Activated naive CD4-positive, alpha-beta T cell treated with Interleukin-2 at 50 U/mL for 16 hours (primary cell): ENCODE results near the gene GCLC.
"Not testable (repeated sequence)": the region's sequence is repeated elsewhere in the genome, so short reads cannot be mapped to it uniquely, and the experiment has no call there.

Source experiments
- DNase-seq: peaks from one replicate; pipeline ENCODE4 v3.0.0-alpha.2; 2020

GCLC gene

DNA sequence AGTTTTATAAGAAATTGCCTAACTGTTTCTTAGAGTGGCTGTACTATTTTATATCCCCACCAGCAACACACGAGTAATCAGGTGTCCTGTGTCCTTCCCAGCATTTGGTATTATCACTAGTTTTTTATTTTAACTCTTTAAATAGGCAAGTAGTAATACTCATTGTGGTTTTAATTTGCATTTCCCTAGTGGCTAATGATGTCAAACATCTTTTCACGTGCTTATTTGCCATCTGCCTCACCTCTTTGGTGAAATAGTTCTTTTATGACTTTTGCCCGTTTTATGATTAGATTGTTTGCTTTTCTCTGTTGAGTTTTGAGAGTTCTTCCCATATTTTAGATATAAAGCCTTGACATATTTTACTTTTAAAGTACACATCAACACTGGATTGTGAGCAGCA is 57.8 kb downstream of the GCLC start:
- DNase-seq, result no peak

DNA sequence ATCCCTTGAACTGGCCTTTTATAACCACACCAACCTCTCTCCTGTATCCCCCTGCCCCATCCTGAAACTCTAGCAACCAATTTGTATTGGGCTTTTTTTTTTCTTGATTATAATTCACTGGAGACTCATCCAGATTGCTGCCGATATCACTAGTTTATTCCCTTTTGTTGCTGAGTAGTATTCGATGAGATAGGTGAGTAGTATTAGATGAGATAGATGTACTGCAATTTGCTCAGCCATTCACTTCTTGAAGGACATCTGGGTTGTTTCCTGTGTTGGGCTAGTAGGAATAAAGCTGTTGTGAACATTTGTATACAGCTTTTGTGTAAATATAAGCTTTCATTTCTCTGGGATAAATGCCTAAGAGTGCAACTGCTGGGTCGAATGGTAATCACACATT is 58.2 kb downstream of the GCLC start:
- no peak for DNase-seq

DNA sequence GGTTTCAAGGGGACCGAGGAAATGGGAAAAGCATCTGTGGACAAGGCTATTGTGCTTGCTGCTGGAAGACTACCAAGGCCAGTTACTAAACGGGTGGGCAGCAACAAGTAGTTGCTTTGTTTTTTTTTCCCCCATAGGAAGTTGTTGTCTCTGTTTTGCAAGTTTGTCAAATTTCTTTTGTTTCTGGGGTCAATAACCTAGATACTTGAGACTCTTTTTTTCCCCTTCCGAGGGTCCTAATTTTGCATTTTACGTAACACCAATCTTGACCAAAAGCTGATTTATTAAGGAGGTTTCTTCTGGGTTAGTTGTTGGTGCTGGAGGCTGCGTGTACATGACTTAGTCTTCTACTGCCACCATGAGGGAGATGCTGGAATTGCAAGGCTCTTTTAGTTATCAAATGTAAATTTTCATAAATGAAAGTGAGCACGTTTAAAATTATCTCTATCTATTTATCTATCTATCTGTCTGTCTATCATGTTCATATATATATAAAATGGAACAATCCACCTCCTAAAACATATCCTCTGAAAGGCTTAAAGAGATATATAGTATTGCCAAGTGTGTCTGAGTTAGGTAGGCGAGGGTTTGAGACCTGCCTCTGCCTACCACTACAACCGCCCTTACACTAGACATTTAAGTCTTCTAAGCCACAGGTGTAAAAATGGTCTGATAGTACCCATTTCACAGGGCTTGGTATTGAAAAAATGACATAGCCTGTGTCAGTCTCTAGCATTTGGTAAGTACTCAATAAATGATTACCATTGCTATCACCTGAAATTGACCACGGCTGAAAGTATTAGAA is 60.2 kb downstream of the GCLC start:
- peak; percentile 65 for DNase-seq

DNA sequence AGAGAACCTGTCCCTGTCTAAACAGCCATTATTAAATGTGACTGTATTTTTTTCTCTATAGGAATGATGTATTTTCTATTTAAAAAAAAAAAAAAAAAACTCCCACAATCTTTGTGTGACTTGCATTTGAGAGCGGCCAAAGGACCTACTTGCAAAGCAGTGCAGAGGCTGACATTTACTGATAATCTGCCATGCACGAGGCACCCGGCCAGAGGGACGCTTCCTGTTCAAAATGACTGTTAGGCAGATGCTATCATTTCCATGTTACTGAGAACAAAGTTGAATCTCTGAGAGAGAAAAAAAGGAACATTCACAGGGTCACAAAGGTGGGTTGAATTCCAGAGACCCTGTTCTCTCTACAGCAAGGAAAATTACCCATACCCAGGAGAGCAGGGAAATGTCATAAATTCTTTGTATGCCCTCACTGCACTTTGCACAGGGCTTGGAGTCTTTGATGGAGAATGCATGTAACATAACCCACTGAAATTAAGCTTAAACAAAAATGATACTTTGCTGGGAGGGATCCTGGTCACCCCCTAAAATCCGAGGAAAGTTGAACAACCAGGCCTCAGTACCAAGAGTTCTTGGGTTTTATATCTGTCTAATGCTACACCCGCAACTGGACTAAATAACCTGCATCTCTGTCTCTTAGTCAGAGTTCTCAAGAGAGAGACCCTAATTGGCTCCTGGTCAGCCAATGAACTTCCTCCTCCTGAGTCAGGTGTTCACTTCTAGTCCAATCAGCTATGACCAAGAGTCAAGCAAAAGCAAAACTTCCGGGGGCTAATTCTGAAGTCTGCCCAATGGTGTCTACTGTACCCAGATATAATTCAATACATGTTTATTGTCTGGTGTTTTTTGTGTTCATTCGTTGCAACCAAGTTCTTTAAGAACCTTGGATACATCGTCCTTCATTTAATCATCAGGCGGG is 61.2 kb downstream of the GCLC start:
- no peak for DNase-seq

DNA sequence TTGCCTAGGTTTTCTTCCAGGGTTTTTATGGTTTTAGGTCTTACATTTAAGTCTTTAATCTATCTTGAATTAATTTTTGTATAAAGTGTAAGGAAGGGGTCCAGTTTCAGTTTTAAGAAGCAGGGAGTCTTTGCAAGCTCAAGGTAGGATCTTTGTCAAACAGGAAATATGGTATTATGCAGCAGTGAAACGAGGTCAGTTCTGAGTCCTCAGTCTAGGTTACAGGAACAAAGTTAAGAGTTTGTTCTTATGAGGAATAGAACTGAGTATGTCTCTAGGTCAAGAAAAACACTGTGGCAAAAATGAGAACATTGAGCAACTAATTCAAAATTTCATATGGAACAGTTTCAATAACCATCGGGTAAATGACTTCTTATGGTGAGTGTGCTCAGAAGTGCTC is 63.6 kb downstream of the GCLC start:
- DNase-seq, result no peak

DNA sequence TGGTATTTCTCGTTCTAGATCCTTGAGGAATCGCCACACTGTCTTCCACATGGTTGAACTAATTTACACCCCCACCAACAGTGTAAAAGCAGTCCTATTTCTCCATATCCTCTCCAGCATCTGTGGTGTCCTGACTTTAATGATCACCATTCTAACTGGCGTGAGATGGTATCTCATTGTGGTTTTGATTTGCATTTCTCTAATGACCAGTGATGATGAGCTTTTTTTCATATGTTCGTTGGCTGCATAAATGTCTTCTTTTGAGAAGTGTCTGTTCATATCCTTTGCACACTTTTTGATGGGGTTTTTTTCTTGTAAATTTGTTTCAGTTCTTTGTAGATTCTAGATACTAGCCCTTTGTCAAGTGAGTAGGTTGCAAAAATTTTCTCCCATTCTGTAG is 64.1 kb downstream of the GCLC start:
- not testable (repeated sequence) for DNase-seq

DNA sequence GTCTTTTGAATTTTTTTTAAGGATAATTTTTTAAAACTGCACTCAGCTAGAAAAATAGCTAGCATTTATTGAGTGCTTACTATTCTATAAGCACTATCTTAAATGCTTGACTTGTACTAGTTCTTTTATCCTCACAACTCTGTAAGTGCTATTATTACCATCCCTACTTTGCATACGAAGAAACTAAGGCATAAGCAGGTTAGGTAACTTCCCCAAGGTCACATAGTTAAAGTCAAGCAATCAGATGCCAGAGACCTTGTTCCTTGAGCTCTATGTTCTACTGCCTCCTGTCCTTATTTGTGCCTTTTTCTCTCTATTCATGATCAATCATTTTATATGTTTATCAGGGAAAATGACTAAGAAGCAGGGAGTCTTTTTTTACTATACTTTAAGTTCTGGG is 65.0 kb downstream of the GCLC start:
- no peak for DNase-seq

DNA sequence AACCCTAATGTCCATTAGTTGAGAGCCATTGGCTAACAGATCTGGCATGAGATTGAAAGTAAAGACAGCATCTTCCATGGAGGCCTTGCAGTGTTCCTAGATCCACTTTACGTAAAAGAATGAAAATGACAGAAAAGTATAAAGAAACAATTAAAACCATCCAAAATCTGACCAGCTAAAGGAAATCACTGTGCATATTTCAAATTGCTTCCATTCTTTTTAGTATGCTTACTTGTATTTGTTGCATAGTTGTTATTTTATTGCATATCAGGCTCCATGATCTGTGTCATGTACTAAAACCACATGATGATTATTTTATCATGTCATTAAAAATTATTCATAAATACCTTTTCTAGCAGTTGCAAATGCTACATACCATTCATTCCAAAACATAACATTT is 67.9 kb downstream of the GCLC start:
- no peak for DNase-seq

DNA sequence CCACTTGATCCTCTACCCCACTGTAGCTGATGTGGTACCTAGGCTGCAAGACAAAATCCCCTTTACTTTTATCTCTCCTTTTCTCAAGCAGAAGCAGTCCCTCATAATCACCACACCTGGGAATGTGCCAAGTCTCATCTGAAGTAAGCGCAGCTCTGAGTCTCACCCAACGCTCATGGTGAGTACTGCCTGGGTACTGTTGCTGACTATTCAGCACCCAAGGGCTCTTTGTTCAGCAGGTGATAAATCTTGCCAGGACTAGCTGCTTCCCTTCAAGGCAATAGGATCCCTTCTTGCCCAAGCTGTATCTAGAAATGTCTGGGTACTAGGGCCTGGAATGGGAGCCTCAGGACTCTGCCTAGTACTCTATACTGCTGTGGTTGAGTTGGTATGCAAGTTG is 70.9 kb downstream of the GCLC start:
- DNase-seq, result no peak

DNA sequence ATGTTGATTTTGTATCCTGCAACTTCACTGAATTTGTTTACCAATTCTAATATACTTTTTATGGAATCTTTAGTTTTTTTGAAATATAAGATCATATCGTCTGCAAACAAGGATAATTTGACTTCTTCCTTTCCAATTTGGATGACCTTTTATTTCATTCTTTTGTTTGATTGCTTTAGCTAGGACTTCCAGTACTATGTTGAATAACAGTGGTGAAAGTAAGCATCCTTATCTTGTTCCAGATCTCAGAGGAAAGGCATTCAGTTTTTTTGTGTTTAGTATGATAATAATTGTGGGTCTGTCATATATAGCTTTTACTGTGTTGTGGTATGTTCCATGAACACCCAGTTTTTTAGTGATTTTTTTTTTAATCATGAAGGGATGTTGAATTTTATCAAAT is 75.7 kb downstream of the GCLC start:
- DNase-seq, result no peak

DNA sequence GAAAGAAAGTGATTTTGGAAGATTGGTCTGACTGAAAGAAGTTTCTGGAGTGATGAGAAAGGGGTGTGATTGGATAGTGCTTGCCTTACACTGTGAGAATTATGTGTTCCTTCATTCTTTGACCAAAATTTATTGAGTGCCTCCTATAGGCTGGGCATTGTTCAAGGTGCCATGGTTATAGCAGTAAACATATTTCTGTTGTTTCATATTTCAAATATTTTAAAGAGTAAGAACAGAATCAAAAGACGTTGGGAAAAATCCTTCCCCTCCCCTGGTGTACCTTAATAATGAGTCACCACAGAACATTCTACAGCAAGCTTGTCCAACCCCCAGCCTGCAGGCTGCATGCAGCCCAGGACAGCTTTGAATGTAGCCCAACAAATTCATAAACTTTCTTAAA is 78.6 kb downstream of the GCLC start:
- DNase-seq, result no peak

DNA sequence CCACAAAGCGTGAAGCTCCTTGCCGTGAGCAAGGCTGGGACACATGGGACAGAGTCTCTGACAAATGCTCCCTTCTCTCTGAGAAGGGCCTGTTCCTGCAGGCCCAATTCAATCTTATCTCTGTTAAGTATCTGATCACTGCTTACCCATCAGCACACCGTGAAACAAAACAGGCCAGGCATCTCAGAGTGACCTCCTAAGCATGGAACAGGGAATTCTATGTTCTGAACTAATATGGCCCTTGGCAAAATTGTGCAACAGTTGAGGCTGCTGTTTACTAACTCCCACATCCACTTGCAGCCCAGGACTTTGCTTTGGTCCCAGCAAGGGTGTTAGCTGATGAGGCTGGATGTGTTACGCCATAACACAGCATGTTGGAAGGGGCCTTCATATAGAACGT is 79.2 kb downstream of the GCLC start:
- no peak for DNase-seq

DNA sequence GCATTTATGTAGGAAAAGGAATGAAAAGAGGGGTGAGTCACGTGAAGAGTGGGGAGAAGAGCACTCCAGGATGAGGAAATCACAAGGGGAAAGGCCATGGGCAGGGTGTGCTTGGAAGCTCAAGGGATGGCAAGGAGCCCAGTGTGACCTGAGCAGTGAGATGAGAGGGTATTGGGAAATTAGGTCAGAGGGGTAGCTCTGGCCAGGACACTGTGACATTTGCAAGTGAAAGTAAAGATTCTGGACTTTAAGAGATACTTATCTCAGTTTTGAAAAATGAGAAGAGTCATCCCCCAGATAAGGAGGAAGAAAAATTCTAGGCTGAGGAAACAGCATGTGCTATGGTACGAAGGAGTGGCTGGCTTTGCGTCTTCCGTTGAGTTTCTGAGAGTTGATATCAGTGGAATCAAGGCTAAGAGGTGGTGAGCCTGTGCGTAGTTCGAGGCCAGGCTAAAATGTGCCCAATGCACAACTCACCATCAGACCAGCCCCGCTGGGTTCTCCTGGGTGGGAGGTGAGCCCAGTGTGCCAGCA is 79.9 kb downstream of the GCLC start:
- DNase-seq, result no peak

DNA sequence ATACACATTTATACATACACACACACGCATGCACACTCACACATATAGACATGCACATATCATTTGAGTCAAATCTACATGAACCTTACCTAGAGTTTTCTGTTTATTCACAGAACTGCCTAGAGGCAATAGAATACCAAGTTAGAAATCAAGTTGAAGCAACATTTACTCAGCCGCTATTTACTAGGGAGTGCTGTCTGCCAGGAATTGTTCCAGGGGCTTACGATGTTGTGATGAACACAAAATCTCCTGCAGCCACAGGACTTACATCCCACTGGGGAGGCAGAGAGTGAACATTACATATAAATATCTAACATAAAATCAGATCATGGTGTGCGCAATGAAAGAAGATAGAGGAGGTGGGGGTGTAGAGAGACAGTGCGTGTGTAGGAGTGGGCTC is 80.4 kb downstream of the GCLC start:
- no peak for DNase-seq

DNA sequence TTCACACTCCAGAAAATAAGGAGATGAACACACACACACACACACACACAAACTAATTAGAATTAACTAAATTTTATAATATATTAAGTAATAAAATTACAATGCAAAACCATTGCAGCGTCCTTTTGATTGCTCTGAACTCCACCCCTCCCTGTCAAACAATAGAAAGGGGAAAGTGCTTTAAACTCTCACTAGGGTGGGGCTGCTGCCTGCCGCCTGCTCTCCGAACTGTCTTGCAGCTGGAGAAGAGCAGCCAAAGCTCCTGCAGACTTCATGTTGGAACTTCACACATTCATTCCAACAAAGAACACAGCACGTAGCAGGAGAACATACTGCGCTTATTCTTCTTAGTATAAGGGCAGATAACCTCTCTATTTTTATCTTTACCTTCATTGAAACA is 83.2 kb downstream of the GCLC start:
- no peak for DNase-seq

DNA sequence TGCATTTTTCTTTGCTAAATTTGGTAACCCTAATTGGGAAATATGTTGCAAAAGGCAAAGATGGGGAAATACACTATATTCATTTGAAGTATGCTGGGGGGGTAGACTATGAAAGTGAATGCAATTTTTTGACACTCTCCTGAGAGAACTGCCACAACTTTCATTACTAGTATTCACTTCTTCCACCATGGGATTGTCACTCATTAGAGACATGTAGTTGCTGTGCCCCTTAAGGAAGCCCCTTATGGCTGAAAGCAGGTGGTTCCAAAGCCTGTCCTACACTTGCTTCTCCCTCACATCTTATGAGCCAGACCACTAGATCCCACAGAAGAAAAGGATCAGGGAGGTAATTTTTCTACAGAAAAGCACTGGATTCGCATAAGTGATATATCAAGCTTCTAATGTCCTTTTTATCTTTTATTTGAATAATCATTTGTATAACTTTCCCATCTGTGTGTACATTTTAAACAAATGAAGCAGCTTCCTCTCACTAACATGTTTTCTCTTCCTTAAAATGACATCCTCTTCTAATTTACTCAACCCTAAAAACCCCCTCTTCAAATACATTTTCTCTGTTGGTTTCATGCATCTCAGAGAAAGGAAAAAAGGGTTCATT is 83.8 kb downstream of the GCLC start:
- no peak for DNase-seq

DNA sequence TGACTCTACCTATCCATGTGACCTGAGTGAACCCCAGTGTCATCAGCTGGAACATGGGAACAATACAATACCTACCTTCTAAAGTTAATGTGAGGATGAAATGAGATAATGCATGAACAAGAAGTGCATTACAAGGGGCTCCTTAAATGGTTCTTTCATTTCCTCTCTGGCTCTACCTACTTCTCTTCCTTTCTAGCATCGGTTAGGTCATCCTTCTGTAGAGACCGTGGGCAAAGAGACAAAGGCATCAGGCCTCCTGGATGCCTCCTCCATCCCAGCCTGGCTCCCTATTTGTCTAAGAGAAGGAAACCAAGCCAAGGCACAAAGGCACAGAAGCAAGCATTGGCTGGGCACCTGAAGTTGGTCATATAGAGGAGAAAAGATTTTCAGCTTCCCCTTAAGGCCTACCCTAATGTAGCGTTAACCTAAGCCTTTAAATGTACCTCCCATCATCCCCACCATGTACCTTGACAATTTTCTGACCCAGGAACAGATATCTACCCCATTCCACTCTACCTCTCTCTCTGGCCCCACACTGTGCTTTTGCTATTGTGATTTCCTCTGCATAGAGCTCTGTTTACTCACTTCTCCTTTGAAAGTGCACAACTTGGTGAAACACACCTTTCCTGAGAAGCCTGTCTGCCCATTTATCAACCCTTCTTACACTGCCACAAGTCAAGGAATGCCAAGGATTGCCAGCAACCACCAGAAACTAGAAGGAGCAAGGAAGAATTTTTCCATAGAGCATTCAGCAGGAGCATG is 86.6 kb downstream of the GCLC start:
- DNase-seq, result no peak

DNA sequence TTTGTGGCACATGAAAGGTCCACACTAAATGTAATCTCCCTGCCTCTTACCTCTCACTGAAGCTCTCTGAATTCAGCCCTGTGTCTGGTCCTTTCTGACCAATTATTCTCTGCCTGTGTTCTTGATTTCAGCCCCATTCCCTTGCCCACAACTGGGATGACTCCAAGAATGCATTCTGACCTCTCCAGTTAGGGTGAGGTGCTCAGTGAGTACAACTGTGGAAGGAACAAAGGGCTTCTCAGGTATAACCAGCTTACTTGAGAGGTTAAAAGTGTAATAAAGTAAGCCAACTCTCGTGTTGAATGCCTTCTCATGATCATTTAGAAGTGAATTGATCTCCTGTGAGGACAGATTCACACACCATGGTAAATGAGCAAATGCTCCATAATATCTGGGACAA is 88.1 kb downstream of the GCLC start:
- no peak for DNase-seq

DNA sequence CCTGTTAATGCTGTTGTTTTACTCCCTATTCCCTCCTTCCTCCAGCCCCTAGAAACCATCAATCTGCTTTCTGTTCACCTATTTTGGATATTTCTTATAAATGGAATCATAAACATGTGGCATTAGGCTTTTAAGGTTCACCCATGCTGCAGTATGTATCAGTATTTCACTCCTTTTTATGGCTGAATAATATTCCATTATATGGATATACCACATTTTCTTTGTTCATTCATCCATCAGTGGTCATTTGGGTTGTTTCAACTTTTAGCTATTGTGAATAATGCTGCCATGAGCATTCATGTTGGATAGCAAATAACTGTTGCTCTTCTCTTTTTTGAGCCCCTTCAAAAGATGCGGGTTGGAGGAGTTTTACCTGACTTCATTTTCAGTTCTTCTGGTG is 89.2 kb downstream of the GCLC start:
- DNase-seq, result no peak

DNA sequence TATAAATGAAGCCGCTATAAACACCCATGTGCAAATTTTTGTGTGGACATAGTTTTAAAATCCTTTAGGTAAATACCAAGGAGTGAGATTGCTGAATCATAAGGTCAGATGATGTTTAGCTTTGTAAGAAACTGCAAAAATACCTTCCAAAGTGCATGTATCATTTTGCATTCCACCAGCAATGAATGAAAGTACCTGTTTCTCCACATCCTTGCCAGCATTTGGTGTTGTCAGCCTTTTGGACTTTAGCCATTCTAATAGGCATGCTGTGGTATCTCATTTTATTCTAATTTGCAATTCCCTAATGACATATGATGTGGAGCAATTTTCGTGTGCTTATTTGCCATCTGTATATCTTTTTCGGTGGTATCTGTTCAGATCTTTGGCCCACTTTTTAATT is 93.7 kb downstream of the GCLC start:
- DNase-seq, result no peak

DNA sequence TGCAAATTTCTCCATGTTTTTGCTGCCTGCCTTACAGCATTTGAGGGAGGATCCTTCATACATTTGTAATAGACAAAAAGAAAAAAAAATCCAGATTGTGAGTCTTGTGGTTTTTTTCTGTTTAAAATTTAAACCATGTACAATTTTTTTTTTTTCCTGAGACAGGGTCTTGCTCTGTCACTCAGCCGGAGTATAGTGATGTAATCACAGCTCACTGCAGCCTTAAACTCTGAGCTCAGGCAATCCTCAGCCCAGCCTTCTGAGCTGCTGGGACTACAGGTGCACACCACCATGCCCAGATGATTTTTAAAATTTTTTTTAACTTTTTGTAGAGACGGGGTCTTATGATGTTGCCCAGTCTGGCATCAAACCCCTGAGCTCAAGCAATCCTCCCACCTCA is 97.0 kb downstream of the GCLC start:
- DNase-seq, result no peak
